B cell (primary cell): ENCODE measurements around the gene SON.

Source experiments
- EZH2 ChIP-seq: IDR thresholded peaks from 2 replicates; pipeline ENCODE4 v1.6.1; 2012; ENCODE audit warnings: borderline replicate concordance, low read depth, mild to moderate bottlenecking, moderate library complexity, low read length; ENCODE audit not compliant: insufficient read depth, poor library complexity, severe bottlenecking
- TF ChIP-seq, protein P1 (sequence below): fragments of 200-600 bp; IDR thresholded peaks from one replicate; pipeline ENCODE4 v1.8.0; 2022; ENCODE audit warnings: antibody characterized with exemption, mild to moderate bottlenecking

DNA sequence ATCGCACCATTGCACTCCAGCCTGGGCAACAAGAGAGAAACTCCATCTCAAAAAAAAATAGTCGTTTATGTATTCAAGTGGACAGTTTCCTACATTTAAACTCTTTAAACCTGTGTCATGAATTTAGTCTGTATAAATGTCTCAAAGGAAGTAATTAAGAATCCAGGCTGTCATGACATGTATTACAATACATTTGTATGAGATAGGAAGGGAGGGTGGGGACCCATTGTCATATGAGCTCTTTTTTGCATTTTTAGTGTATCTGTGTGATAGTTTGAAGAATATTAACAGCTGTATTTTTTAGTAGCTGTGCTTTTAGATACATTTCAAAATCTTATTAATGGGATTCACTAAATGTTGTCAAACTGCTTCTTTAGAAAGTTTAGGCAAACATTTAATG is 25.6 kb downstream of the SON start:
- TF ChIP-seq, protein P1, sequence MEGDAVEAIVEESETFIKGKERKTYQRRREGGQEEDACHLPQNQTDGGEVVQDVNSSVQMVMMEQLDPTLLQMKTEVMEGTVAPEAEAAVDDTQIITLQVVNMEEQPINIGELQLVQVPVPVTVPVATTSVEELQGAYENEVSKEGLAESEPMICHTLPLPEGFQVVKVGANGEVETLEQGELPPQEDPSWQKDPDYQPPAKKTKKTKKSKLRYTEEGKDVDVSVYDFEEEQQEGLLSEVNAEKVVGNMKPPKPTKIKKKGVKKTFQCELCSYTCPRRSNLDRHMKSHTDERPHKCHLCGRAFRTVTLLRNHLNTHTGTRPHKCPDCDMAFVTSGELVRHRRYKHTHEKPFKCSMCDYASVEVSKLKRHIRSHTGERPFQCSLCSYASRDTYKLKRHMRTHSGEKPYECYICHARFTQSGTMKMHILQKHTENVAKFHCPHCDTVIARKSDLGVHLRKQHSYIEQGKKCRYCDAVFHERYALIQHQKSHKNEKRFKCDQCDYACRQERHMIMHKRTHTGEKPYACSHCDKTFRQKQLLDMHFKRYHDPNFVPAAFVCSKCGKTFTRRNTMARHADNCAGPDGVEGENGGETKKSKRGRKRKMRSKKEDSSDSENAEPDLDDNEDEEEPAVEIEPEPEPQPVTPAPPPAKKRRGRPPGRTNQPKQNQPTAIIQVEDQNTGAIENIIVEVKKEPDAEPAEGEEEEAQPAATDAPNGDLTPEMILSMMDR, result no peak
- TF ChIP-seq EZH2, result no peak
